Astrocyte (in vitro differentiated cells and primary cell): ENCODE results near the gene EPB41L3. TPM values are rescaled to one million over a fixed set of nuclear protein-coding genes. Genes with fewer than 3 reads are reported as not detected.
A peak's percentile ranks its signal among the peaks of the same experiment; 100 is the strongest.

Source experiments
- DNase-seq: peaks from one replicate; pipeline ENCODE4 v3.0.0-alpha.2; 2010; ENCODE audit warnings: low read depth
- FAIRE-seq: peaks from 2 replicates; lab custom pipeline; 2011; peaks lifted over from hg19 to GRCh38; lab: Jason Lieb, UNC
- H2AFZ ChIP-seq: 2 replicates; pipeline ENCODE4 v1.6.0; 2012; ENCODE audit warnings: low read depth, low read length, inconsistent platforms
- H3K27ac ChIP-seq: 2 replicates; pipeline ENCODE4 v1.5.1; 2011; ENCODE audit warnings: low read depth, low read length, inconsistent platforms
- H3K27me3 ChIP-seq: 2 replicates; pipeline ENCODE4 v1.6.0; 2011; ENCODE audit warnings: low read length, inconsistent platforms; ENCODE audit not compliant: insufficient read depth
- H3K36me3 ChIP-seq: 2 replicates; pipeline ENCODE4 v1.5.1; 2011; ENCODE audit warnings: low read length, inconsistent platforms; ENCODE audit not compliant: insufficient read depth
- H3K4me1 ChIP-seq: 2 replicates; pipeline ENCODE4 v1.5.1; 2011; ENCODE audit warnings: low read length, inconsistent platforms; ENCODE audit not compliant: insufficient read depth
- H3K4me2 ChIP-seq: 2 replicates; pipeline ENCODE4 v1.6.0; 2012; ENCODE audit warnings: low read length, inconsistent platforms
- H3K4me3 ChIP-seq: 2 replicates; pipeline ENCODE4 v1.5.1; 2011; ENCODE audit warnings: low read depth, mild to moderate bottlenecking, low read length, inconsistent platforms; ENCODE audit not compliant: insufficient read depth
- H3K79me2 ChIP-seq: 2 replicates; pipeline ENCODE4 v1.6.0; 2012; ENCODE audit warnings: mild to moderate bottlenecking, low read length, inconsistent platforms; ENCODE audit not compliant: insufficient read depth
- H3K9ac ChIP-seq: 2 replicates; pipeline ENCODE4 v1.6.0; 2012; ENCODE audit warnings: mild to moderate bottlenecking, low read length, inconsistent platforms
- H3K9me3 ChIP-seq: 2 replicates; pipeline ENCODE4 v1.5.1; 2012; ENCODE audit warnings: low read depth, mild to moderate bottlenecking, low read length, inconsistent platforms; ENCODE audit not compliant: insufficient read depth
- H4K20me1 ChIP-seq: 2 replicates; pipeline ENCODE4 v1.6.0; 2012; ENCODE audit warnings: low read length, inconsistent platforms; ENCODE audit not compliant: insufficient read depth
- H3K27ac Mint-ChIP-seq: one replicate; pipeline ENCODE4 v1.8.0; 2021; ENCODE audit warnings: mild to moderate bottlenecking, mixed read lengths; ENCODE audit not compliant: unreplicated experiment
- H3K27me3 Mint-ChIP-seq: one replicate; pipeline ENCODE4 v1.8.0; 2021; ENCODE audit warnings: low read depth, mixed read lengths; ENCODE audit not compliant: unreplicated experiment
- H3K36me3 Mint-ChIP-seq: one replicate; pipeline ENCODE4 v1.8.0; 2021; ENCODE audit warnings: low read depth, mixed read lengths; ENCODE audit not compliant: unreplicated experiment
- H3K4me1 Mint-ChIP-seq: one replicate; pipeline ENCODE4 v1.8.0; 2021; ENCODE audit warnings: low read depth, mixed read lengths; ENCODE audit not compliant: unreplicated experiment
- H3K4me3 Mint-ChIP-seq: one replicate; pipeline ENCODE4 v1.8.0; 2021; ENCODE audit warnings: mild to moderate bottlenecking, moderate library complexity, mixed read lengths; ENCODE audit not compliant: unreplicated experiment
- H3K9me3 Mint-ChIP-seq: one replicate; pipeline ENCODE4 v1.8.0; 2021; ENCODE audit warnings: mild to moderate bottlenecking, mixed read lengths; ENCODE audit not compliant: unreplicated experiment
- EZH2 ChIP-seq: IDR thresholded peaks from 2 replicates; pipeline ENCODE4 v1.6.1; 2012; ENCODE audit warnings: mild to moderate bottlenecking, low read length, inconsistent platforms; ENCODE audit not compliant: insufficient read depth
- total RNA-seq: library from RNA; stranded (reverse); gene quantifications from 2 replicates; pipeline ENCODE4 v1.2.1, GENCODE V29; 2021
- TF ChIP-seq, protein P1 (sequence below): IDR thresholded peaks from 2 replicates; pipeline ENCODE4 v1.5.1; 2011; ENCODE audit warnings: low read depth, mild to moderate bottlenecking, inconsistent platforms, low read length, moderate library complexity; ENCODE audit not compliant: insufficient read depth

EPB41L3 gene
- total RNA-seq, 1 donor from 2014 or later: 97.0 TPM

DNA sequence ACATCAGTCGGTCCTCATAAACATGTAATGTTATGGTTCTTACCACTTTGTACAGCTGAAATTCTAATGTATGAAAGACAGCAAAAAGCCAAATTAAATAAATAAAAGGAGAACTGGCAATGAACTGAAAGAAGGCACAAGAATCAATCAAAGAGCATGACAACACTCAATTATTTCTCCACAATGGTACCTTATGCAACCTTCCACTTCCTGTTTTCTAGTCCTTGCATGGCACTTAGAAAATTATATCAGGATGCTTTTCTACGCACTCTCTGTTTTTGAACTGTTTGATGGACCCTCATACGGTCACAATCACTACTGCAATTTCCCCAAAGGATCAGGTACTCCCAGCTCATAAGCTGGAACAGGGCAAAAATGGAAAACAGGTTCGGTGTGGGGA is 81.6 kb downstream of the EPB41L3 start:
- peaks cover 37% of the 10 kb centered on the region for H3K4me1 Mint-ChIP-seq
- peaks cover 6% of the 10 kb centered on the region for H3K4me1 ChIP-seq
- no peak overlapping the region for H2AFZ ChIP-seq
- no peak overlapping the region for H3K9ac ChIP-seq
- no peak overlapping the region for H3K4me3 Mint-ChIP-seq
- H3K27me3 Mint-ChIP-seq: no peaks in the 10 kb centered on the region
- no peaks in the 10 kb centered on the region for H3K36me3 ChIP-seq
- H3K27ac ChIP-seq: no peak overlapping the region
- no peak overlapping the region for H3K27ac Mint-ChIP-seq
- no peak for TF ChIP-seq EZH2
- TF ChIP-seq, protein P1, sequence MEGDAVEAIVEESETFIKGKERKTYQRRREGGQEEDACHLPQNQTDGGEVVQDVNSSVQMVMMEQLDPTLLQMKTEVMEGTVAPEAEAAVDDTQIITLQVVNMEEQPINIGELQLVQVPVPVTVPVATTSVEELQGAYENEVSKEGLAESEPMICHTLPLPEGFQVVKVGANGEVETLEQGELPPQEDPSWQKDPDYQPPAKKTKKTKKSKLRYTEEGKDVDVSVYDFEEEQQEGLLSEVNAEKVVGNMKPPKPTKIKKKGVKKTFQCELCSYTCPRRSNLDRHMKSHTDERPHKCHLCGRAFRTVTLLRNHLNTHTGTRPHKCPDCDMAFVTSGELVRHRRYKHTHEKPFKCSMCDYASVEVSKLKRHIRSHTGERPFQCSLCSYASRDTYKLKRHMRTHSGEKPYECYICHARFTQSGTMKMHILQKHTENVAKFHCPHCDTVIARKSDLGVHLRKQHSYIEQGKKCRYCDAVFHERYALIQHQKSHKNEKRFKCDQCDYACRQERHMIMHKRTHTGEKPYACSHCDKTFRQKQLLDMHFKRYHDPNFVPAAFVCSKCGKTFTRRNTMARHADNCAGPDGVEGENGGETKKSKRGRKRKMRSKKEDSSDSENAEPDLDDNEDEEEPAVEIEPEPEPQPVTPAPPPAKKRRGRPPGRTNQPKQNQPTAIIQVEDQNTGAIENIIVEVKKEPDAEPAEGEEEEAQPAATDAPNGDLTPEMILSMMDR: no peak
- no peaks in the 10 kb centered on the region for H3K27me3 ChIP-seq
- no peaks in the 10 kb centered on the region for H3K9me3 Mint-ChIP-seq
- peaks cover 3% of the 10 kb centered on the region for H3K36me3 Mint-ChIP-seq
- H3K4me3 ChIP-seq: no peak overlapping the region
- no peak for FAIRE-seq
- H3K9me3 ChIP-seq: no peaks in the 10 kb centered on the region
- H3K79me2 ChIP-seq: no peaks in the 10 kb centered on the region
- H4K20me1 ChIP-seq: peaks cover 5% of the 10 kb centered on the region
- H3K4me2 ChIP-seq: no peak overlapping the region
- no peak for DNase-seq

DNA sequence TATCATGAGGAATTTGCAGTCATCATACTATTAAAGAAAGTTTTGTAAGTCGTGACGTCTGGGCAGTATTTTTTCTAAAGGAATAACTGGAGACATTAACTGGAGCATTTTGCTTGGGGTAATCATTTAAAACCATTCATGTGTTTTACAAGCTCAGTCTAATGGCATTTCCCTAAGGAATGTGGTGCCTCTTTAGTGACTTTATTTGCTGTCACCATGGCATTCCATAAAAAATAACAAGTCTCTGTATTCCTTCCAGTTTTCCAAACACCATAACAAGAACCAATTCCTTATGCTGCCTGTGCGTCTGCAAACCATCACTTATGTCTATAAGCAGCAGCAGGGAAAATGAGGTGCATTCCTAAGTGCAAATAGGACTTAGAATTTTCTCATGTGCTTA is 82.8 kb downstream of the EPB41L3 start:
- Mint-ChIP-seq H3K27me3 (no peaks in the 10 kb centered on the region), H3K27ac (peak overlapping the region; percentile 20), H3K9me3 (no peaks in the 10 kb centered on the region), H3K36me3 (peaks cover 3% of the 10 kb centered on the region), H3K4me3 (no peak overlapping the region), H3K4me1 (peaks cover 42% of the 10 kb centered on the region)
- Histone ChIP-seq H3K36me3 (no peaks in the 10 kb centered on the region), H3K79me2 (no peaks in the 10 kb centered on the region), H4K20me1 (peaks cover 5% of the 10 kb centered on the region), H3K4me3 (no peak overlapping the region), H3K27me3 (no peaks in the 10 kb centered on the region), H3K4me2 (no peak overlapping the region), H3K9me3 (no peaks in the 10 kb centered on the region), H3K4me1 (peaks cover 13% of the 10 kb centered on the region), H3K9ac (no peak overlapping the region), H3K27ac (no peak overlapping the region), H2AFZ (no peak overlapping the region)
- TF ChIP-seq, protein P1: no peak
- no peak for TF ChIP-seq EZH2
- no peak for FAIRE-seq
- no peak for DNase-seq

DNA sequence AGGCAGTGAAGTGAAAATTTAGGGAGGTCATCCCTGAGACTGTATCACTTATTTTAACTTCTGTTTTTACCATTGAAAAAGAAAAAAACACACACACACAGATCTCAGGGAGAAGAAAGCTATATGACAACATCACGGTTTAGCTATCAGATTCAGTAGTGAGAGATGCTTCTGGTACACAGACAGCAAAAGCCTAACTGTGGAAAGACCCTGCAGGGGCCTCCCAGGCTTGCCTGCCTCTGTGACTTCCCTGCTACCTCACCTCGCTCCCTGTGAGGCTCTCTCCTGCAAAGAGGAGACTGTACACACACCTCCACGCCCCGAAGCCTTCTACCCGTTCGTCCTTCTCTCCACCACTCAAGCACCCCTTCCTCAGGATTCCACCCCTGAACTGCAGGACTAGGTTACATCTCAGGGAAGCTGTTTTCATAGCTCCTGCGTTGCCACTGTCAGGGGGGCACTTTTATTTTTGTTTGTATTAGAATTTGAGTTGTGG is 86.3 kb downstream of the EPB41L3 start:
- H3K4me1 ChIP-seq: peaks cover 13% of the 10 kb centered on the region
- H3K4me3 ChIP-seq: no peak overlapping the region
- H4K20me1 ChIP-seq: no peaks in the 10 kb centered on the region
- Mint-ChIP-seq H3K9me3 (no peaks in the 10 kb centered on the region), H3K27ac (no peak overlapping the region), H3K36me3 (no peaks in the 10 kb centered on the region), H3K27me3 (no peaks in the 10 kb centered on the region), H3K4me1 (peaks cover 31% of the 10 kb centered on the region), H3K4me3 (no peak overlapping the region)
- DNase-seq (no peak), FAIRE-seq (no peak)
- no peaks in the 10 kb centered on the region for H3K79me2 ChIP-seq
- H2AFZ ChIP-seq: no peak overlapping the region
- H3K9ac ChIP-seq: peak overlapping the region; percentile 75
- no peaks in the 10 kb centered on the region for H3K9me3 ChIP-seq
- no peaks in the 10 kb centered on the region for H3K36me3 ChIP-seq
- H3K27me3 ChIP-seq: no peaks in the 10 kb centered on the region
- peak overlapping the region; percentile 78 for H3K4me2 ChIP-seq
- TF ChIP-seq, protein P1: no peak
- TF ChIP-seq EZH2: no peak
- H3K27ac ChIP-seq: peak overlapping the region; percentile 72
